Neural progenitor cell (in vitro differentiated cells): Measurements from ENCODE around the gene RANBP1.

ENCODE experiments used
- EZH2 ChIP-seq: fragments of 200-600 bp; sonication (generic); IDR thresholded peaks from 2 replicates; pipeline ENCODE4 v1.6.1; 2017; ENCODE audit warnings: antibody characterized with exemption, mild to moderate bottlenecking, moderate library complexity
- EZH2phosphoT487 ChIP-seq: fragments of 200-600 bp; sonication (generic); IDR thresholded peaks from 2 replicates; pipeline ENCODE4 v1.6.1; 2017; ENCODE audit warnings: antibody characterized with exemption
- TF ChIP-seq, protein P1 (sequence below): fragments of 200-600 bp; sonication (generic); IDR thresholded peaks from 2 replicates; pipeline ENCODE4 v1.5.1; 2017; ENCODE audit warnings: antibody characterized with exemption, mild to moderate bottlenecking

GRCh38 chr22:20117633-20118299 is 1.9 kb downstream of the RANBP1 start:
- TF ChIP-seq, protein P1, sequence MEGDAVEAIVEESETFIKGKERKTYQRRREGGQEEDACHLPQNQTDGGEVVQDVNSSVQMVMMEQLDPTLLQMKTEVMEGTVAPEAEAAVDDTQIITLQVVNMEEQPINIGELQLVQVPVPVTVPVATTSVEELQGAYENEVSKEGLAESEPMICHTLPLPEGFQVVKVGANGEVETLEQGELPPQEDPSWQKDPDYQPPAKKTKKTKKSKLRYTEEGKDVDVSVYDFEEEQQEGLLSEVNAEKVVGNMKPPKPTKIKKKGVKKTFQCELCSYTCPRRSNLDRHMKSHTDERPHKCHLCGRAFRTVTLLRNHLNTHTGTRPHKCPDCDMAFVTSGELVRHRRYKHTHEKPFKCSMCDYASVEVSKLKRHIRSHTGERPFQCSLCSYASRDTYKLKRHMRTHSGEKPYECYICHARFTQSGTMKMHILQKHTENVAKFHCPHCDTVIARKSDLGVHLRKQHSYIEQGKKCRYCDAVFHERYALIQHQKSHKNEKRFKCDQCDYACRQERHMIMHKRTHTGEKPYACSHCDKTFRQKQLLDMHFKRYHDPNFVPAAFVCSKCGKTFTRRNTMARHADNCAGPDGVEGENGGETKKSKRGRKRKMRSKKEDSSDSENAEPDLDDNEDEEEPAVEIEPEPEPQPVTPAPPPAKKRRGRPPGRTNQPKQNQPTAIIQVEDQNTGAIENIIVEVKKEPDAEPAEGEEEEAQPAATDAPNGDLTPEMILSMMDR = no peak
- TF ChIP-seq EZH2 (no peak), EZH2phosphoT487 (no peak)
